ENCODE measurements around the gene DNAH12. TPM values are rescaled to one million over a fixed set of nuclear protein-coding genes. Genes with fewer than 3 reads are reported as not detected.

The DNAH12 gene
- total and polyA plus RNA-seq, 2 donors (not counting 3 experiments of a cell fraction or from before 2014, with no cell fraction given): 0.06 to 0.20 TPM

GRCh38 chr3:57279685-57280084, 264.5 kb downstream of the DNAH12 start:
- Histone ChIP-seq H3K4me3 (replicated peaks in 1 of 3; ENCODE audit: insufficient read depth in 1 of 3, low read depth in 1 of 3, low read length in 3 of 3) (no peak overlapping the region), H3K9me1 (replicated peaks; ENCODE audit: control insufficient read depth, extremely low read depth, insufficient read depth, low read length) (no peaks in the 10 kb centered on the region), H3K27me3 (ENCODE audit: control insufficient read depth in 2 of 2, insufficient read depth in 2 of 2, low read length in 2 of 2) (no peaks in the 10 kb centered on the region), H2AFZ (ENCODE audit: low read depth, low read length) (no peak overlapping the region), H3K27ac (ENCODE audit: insufficient read depth, low read depth, low read length) (no peak overlapping the region), H3K36me3 (ENCODE audit: control insufficient read depth in 2 of 2, extremely low read depth in 1 of 2, insufficient read depth in 2 of 2, low read length in 2 of 2) (no peaks in the 10 kb centered on the region), H3K9me3 (replicated peaks; ENCODE audit: control insufficient read depth, insufficient read depth, low read length) (no peaks in the 10 kb centered on the region), H3K4me2 (ENCODE audit: insufficient read depth, low read length) (no peak overlapping the region), H4K20me1 (replicated peaks; ENCODE audit: control insufficient read depth, extremely low read depth, insufficient read depth, low read length) (no peaks in the 10 kb centered on the region), H3K4me1 (ENCODE audit: control insufficient read depth, extremely low read depth, insufficient read depth, low read length) (peaks cover 8% of the 10 kb centered on the region), H3K9ac (replicated peaks; ENCODE audit: extremely low read depth, insufficient read depth, low read length) (no peak overlapping the region), H3K79me2 (ENCODE audit: control insufficient read depth, insufficient read depth, low read length) (no peaks in the 10 kb centered on the region)
- dilution Hi-C loops (cut with MboI; ENCODE audit: extremely low pct_ligation_motif_present, low sequenced_read_pairs) (no loop called here), intact Hi-C loops (cut with micrococcal nuclease) (no loop called here)
- TF ChIP-seq FOS (IDR thresholded peaks at IDR 0.05; ENCODE audit: borderline replicate concordance, insufficient read depth, low read length): peak; percentile 37
- peak; percentile 72 for TF ChIP-seq GATA2 (IDR thresholded peaks at IDR 0.05; ENCODE audit: insufficient read depth, insufficient read length, low read depth, low read length)
- no peak for TF ChIP-seq MYC (IDR thresholded peaks at IDR 0.05; ENCODE audit: low read depth, low read length)
- no TSS peak for BruUV-seq (replicated peaks)
- DNase-seq (ENCODE audit: low read depth, low spot score) (peak; percentile 22), FAIRE-seq (no peak)
- ChIA-PET CTCF (interaction anchor here (0.6 kb wide), 1 partner anchor 204 kb away, joined by 3 read pairs; no protein-coding TSS in a partner anchor), POLR2A (no interaction called here)

GRCh38 chr3:57278237-57278636, 265.9 kb downstream of the DNAH12 start:
- H3K27me3 ChIP-seq (ENCODE audit: control insufficient read depth in 2 of 2, insufficient read depth in 2 of 2, low read length in 2 of 2): no peaks in the 10 kb centered on the region
- intact Hi-C loops (cut with micrococcal nuclease) (no loop called here), dilution Hi-C loops (cut with MboI; ENCODE audit: extremely low pct_ligation_motif_present, low sequenced_read_pairs) (no loop called here)
- H4K20me1 ChIP-seq (replicated peaks; ENCODE audit: control insufficient read depth, extremely low read depth, insufficient read depth, low read length): no peaks in the 10 kb centered on the region
- POLR2A ChIA-PET: no interaction called here
- H3K4me2 ChIP-seq (ENCODE audit: insufficient read depth, low read length): no peak overlapping the region
- H2AFZ ChIP-seq (ENCODE audit: low read depth, low read length): no peak overlapping the region
- TF ChIP-seq EZH2 (IDR thresholded peaks at IDR 0.05; ENCODE audit: borderline replicate concordance, low read depth, low read length, severe bottlenecking) (no peak), MYC (IDR thresholded peaks at IDR 0.05; ENCODE audit: low read depth, low read length) (no peak), JUN (IDR thresholded peaks at IDR 0.05; ENCODE audit: borderline replicate concordance, insufficient read depth, insufficient read length, low read depth) (no peak), POLR2AphosphoS5 (IDR thresholded peaks at IDR 0.05; ENCODE audit: insufficient read depth, low read depth, low read length) (no peak)
- DNase-seq (ENCODE audit: low read depth, low spot score): no peak
- H3K79me2 ChIP-seq (ENCODE audit: control insufficient read depth, insufficient read depth, low read length): no peaks in the 10 kb centered on the region
- no peak overlapping the region for H3K9ac ChIP-seq (replicated peaks; ENCODE audit: extremely low read depth, insufficient read depth, low read length)
- no peak overlapping the region for H3K4me3 ChIP-seq (replicated peaks in 1 of 3; ENCODE audit: insufficient read depth in 1 of 3, low read depth in 1 of 3, low read length in 3 of 3)
- BruUV-seq (replicated peaks): no TSS peak
- H3K9me3 ChIP-seq (replicated peaks; ENCODE audit: control insufficient read depth, insufficient read depth, low read length): no peaks in the 10 kb centered on the region
- H3K9me1 ChIP-seq (replicated peaks; ENCODE audit: control insufficient read depth, extremely low read depth, insufficient read depth, low read length): no peaks in the 10 kb centered on the region
- no peaks in the 10 kb centered on the region for H3K36me3 ChIP-seq (ENCODE audit: control insufficient read depth in 2 of 2, extremely low read depth in 1 of 2, insufficient read depth in 2 of 2, low read length in 2 of 2)
- no peak for FAIRE-seq
- peaks cover 8% of the 10 kb centered on the region for H3K4me1 ChIP-seq (ENCODE audit: control insufficient read depth, extremely low read depth, insufficient read depth, low read length)
- H3K27ac ChIP-seq (ENCODE audit: insufficient read depth, low read depth, low read length): no peak overlapping the region
- CTCF ChIA-PET: no interaction called here
